ENCODE results near the gene TMEM187.
A peak's percentile ranks its signal among the peaks of the same experiment; 100 is the strongest.

Gene TMEM187, protein sequence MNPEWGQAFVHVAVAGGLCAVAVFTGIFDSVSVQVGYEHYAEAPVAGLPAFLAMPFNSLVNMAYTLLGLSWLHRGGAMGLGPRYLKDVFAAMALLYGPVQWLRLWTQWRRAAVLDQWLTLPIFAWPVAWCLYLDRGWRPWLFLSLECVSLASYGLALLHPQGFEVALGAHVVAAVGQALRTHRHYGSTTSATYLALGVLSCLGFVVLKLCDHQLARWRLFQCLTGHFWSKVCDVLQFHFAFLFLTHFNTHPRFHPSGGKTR

DNA sequence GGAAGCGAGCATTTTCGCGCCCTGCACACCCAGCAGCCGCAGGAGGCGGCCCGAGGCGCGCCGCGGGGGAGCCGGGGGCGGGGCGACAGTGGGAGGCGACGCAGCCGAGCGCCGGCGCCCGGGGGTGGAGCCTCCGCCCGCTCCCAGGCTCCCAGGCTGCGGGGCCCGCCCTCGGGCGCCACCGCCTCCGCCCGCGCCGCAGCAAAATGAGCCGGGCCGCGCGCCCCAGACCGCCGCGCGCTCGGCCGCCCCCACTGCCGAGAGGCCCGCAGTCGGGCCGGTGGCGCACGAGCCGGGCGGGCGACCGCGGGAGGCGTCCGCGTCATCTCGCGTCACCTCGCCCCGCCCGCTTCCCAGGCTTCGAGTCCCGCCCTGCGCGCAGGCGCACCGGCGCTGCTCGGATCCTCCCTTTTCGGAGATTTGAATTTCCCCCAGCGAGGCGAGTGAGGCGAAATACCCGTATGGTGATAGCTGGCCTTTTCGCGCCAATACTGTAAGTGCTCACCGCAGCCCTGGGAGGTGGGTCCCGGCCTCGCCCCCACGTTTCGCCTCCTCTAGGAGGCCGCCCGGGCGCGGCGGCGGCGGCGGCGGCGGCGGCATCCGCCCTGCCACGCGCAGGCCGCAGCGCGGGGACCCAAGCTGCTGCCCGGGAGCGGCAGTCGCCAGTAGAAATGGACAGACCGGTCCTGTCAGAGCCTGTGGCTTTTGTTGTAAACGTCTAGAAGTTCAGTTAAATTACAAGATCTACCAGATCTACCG is at the start of gene TMEM187:
TSS of gene TMEM187 (plus strand) at position 387 of the 759 bp plus-strand sequence. CDS start 9,309 bp downstream, outside the sequence.
- DNase-seq, result peak; percentile 88

DNA sequence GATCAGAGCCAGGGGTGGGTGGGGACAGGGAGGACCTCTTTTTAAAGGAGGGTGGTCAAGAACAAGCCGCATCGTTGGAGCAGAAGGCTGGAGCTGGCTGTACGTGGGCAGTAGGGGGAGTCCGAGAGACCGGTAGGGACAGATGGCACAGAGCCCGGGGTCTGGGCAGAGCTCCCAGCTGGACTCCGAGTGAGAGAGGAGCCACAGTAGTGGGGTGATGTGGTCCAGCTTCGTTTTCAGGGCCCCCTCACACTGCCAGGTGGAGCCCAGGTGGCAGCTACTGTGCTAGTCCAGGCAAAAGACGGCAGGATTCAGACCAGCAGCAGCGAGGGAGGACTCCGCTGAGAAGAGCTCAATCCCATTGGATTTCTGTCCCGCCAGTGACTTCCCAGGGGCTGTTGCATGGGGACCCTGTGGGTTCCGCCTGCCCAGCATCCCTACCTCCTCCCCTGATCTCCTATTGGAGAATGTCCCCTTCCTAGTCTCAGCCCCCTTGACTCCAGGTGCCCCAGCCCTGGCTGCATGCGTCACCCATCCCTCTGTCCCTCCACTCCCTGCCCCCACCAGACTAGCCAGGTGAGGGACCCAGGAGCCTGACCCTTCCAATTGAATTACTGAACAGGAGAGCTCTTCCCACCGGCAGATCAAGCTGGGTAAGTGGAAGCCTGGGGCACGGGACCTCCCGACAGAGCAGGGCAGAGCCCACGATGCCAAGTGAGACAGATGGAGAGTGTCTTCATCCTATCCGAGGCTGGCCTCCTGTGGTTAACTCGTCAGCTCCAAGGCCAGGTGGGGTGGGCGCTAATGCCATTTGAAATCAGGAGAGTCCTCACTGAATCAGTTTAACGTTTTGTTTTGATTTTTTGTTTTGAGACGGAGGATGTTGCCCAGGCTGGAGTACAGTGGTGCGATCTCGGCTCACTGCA is 49.4 kb upstream of the TMEM187 start:
- DNase-seq, result no peak

DNA sequence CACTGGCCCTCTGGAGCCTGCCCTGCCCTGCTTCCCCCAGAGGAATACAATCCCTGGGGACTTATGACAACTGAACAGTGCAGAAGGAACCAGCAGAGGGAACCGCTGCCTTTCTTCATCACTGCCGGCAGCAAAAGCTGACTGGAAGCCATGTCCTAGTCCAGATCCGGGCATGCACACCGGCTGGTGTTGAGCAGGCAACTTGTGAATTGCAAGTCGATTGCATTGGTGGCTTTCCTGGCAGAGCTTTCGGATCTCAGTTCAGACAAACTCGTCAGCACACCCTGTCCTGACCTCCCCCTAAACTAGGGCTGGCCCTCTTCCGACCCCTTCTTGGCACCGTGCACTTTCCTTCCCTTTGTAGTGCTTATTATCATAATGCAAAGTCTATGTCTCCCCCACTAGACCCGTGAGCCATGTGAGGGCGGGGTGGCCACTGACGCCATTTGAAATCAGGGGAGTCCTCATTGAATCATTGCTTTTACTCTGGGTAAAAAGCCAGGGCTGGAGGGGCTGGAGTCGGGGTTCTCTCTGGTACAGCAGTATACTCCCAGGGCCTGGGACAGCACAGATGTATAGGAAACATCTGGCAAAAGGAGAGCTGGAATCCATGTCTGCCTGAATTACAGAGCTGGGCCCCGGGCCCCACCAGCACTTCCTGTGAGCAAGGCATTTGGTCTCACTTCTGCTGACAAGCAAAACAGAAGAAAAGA is 48.2 kb upstream of the TMEM187 start:
- no peak for DNase-seq

GRCh38 chrX:153925387-153925738 is 47.2 kb upstream of the TMEM187 start:
- no peak for DNase-seq

- DNase-seq, result peak; percentile 69
These were observed 46.6 kb upstream of the TMEM187 start, which contains the start of gene ARHGAP4 for GRCh38 chrX:153925739-153926551. ARHGAP4 (minus strand) TSS chrX:153926264; CDS start chrX:153926202, 62 bp downstream.

- no peak for DNase-seq
These were observed 46.0 kb upstream of the TMEM187 start for GRCh38 chrX:153926552-153926857.

DNA sequence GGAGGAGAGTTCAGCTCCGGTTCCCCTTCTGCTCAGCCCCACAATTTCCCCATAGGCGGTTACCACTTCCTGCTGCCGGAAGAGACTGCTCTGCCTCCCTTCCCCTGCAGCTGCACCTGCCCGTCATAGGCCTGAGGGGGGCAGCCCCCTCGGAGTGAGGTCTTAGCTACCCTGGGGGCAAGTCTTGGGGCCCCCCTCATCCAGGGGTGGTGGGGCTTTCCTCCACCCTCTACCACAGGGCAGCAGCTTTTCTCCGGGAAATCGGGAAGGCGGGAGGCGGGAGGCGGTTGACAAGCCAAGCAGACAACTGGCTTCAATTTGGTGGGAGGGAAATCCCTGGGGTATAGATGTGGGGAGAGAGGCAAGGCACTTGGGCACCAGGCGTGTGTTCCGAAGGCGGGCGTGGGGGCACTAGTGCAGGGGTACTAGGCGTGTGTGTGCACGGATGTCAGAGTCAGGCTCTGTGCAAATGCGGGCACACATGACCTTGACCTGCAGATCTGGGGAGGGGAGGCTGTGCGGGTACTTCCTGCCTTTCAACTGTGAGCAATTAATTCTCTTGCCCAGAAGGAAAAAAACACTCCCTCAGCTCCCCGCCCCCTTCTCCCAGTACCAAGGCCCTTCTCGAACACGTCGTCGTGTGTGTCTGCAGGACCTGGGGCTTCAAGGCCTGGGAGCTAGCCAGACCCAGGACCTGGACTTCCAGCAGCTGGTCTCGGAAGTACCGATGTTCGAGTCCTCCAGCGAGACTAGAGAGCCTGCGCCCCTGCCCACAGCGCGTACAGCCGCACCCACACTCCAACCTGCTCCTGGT is 45.5 kb upstream of the TMEM187 start:
- peak; percentile 74 for DNase-seq

GRCh38 chrX:153927672-153927921 is 45.0 kb upstream of the TMEM187 start:
- no peak for DNase-seq

GRCh38 chrX:153927922-153928760 is 44.4 kb upstream of the TMEM187 start:
- DNase-seq, result peak; percentile 88

- DNase-seq, result no peak
These were observed 43.7 kb upstream of the TMEM187 start for GRCh38 chrX:153928846-153929245.

DNA sequence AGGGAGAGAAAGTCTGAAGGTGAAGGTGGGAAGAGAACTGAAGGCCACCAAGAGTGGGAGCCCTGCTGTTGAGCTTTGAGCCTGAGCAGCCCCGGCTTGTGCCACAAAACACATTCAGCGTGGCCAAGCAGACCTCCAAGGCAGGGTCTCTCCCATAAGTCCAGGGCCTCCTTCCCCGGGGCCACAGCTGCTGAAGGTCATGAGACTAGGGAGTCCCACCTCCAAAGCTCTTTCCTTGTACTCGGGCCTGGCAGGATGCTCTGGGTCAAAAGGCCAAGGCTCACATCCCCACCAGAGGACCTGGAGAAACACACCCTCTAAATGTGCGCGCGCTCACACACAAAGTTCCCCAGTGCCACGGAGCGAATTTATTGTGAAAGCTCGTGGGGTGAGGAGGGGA is 43.0 kb upstream of the TMEM187 start:
- DNase-seq, result no peak

DNA sequence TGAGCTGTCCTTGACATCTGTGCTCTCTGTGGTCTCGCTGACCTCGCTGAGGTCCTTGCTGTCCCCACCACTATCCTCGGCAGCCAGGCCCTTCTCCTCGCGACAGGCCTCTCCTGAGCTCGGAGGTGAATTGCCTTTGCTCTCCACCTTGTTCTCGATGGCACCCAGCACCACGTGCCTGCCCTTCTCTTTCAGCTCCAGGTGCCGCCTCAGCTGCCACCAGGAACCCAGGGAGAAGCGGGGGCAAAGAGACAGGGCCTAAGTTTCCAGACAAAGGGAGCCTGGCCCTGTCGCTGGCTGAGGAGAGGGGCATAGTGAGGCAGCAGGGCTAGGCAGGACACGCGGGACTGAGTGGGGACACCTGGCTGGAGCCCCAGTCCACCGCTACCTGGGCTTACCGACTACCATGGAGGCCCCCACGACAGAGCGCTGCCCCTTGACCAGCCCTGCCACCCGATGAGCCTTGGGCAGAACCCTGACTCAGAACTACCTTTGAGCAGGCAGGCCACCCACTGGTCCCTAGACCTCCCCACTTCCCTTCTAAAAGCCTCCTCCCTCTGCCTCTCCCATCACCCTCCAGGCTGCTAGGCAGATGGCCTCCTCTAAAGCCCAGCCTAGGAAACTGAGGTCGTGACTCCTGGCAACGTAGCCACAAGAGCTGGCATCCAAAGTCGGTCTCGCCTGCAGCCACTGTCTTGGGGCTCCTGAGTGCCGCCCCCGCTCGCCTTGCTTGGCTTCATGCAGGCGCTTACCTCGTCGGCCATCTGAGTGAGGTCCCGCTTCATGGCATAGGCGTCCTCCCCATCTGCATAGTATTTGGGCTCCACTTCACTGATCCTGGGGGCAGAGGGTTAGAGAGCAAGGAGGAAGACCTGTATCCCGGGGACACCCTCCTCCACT is 42.3 kb upstream of the TMEM187 start:
- DNase-seq, result no peak

DNA sequence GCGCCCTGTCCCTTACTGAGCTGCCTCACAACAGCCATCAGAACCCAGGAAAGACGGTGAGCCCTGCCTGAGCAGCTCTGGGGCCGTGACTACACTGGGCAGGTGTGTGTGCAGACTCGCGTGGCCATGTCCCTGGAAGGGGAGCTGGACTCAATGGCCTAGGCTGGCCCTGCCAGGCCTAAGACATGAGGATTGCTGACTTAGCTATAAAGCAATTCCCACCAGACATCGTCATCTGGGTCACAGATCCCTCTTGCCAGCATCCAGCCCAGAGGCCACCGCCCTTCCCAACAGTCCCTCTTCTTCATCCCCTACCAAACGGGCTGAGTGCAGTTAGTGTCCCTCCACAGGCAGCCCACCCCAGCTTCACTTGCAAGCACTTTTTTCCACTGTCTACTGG is 41.4 kb upstream of the TMEM187 start:
- DNase-seq, result no peak

DNA sequence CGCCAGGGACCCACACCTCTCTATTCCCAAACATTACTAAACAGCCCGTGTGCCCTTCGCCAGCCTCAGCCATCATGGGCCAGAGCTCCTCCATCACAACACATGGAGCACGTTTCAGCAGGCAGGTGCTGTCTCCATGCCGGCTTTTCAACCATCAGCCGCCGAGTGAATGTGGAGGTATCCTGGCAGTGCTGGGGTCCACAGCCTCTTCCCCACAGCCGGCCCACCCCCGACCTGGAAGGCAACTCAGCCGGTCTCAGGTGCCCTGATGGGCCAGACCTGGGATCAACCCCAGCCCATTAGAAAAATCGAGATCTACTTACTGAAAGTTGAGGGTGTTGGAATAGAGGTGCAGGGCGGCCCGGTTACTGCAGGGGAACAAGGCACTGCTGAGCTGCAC is 40.8 kb upstream of the TMEM187 start:
- no peak for DNase-seq

GRCh38 chrX:153932220-153932915 is 40.2 kb upstream of the TMEM187 start:
- DNase-seq, result no peak

DNA sequence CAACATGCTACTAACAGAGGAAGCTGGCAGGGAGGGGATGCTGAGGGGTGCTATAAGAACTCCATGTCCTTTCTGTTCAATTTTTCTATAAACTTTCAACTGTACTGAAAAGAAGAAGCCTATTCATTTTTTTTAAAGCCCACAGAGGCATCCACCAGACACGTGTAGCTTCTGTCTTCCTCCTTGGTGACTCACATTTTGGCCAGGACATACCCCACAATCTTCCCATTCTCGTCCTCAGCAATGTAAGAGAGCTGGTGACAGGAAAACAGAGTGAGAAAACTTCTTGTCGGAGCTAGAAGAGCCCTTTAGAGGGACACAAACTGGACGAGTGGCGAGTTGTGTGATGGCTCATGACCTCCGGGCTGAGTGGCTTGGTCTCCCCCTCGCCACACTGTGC is 38.8 kb upstream of the TMEM187 start:
- no peak for DNase-seq

DNA sequence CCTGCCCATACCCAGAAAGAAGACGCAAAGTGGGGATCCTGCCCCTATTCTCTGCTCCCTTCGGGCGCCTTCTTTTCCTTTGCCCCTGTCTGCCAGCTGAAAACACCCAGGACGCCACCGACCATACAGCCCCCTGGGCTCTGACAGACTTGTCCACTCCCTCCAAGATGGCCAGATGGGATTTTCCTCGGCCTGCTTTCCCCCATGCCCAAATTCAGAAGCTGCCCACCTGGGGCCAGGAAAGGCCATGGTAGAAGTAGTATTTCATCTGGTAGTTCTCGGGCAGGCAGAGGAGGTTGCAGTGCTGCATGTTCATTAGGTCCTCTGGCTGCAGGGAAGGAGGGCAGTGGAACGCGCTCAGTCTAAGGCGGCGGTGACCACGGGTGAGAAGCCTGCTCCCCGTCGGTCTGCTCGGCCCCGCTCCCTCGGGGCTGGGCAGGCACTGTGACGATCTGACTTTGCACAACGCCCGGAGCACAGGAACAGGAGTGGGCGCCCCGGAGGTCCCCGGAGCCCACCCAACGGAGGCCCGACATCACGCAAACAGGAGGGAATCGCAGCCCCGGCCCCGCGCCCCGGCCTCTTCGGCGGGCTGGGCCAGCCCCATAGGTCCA is 38.3 kb upstream of the TMEM187 start:
- no peak for DNase-seq

- DNase-seq, result peak; percentile 65
These were observed 37.7 kb upstream of the TMEM187 start, which contains the start of gene NAA10 for GRCh38 chrX:153934762-153935325. NAA10 (minus strand) TSS chrX:153935037; CDS start chrX:153934904, 133 bp downstream.
